ENCODE data around the gene DGKG.

DGKG gene

GRCh38 chr3:186367631-186368030 is 5.6 kb upstream of the DGKG start:
- DNase-seq, result no peak

DNA sequence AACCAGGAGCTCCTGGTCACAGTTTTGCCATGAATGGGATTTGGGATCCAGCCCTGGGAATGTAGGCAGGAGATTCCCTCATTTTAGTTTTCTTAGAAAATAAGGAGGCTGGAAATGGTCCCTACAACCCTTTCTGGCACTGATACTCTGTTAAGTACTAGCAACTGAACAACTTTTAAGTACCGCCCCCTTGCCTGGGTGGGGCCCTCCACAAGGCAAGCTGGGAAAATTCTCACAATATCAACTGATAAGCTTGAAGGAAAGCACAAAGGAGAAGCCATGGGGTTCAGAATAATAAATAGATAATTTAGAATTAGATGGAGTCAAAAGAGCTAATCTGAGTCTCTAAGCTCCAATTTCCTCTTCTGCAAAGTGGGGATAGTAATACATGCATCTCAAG is 4.2 kb upstream of the DGKG start:
- DNase-seq, result no peak

- DNase-seq, result peak; percentile 70
Measured at GRCh38 chr3:186365202-186365974, 3.4 kb upstream of the DGKG start.

GRCh38 chr3:186362988-186363387 is 954 bp upstream of the DGKG start:
- DNase-seq, result no peak

GRCh38 chr3:186362537-186362842 is 456 bp upstream of the DGKG start:
- DNase-seq, result no peak

DNA sequence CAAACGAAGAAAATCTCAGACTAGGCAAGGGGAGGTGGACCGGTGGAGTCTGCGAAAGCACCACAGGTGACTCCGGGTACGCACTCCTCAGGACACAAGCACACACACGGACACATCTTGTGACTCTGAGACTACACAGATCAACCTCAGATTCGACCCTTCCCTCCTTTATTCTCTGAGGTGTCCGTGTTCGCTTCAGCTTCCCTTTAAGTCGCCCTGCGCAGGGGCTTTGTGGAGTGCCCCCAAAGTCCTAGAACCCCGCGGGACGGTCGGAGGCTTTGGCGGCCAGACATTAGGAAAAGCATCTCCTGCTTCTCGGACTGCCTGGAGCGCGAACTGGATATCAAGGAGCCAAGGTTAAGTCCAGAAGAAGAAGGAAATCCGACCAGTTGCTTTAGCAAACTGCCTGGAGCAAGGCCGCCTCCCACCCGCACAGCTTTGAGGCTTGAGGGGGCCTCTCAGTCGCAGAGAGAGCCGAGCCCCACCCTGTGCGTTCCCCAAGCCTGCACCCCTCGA is 730 bp downstream of the DGKG start:
- DNase-seq, result no peak

DNA sequence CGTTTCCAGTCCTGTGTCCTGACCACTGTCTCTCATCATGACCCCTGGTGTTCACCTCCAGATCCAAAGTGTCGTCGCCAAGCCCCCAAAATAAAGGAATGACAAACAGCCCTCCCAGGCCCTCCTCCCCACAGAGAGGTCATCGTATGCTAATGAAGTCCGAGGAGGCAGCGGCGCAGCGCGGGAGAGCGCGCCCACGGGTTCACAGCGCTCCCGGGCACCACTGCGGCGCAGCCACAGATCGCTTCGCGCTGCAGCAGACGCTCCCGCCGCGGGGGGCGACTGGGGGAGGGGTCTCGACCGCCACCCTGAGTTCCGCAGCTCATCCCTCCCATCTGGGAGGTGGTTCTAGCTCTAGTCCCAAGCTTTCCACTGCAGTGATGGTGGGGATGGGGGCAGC is 1.3 kb downstream of the DGKG start:
- DNase-seq, result peak; percentile 25

DNA sequence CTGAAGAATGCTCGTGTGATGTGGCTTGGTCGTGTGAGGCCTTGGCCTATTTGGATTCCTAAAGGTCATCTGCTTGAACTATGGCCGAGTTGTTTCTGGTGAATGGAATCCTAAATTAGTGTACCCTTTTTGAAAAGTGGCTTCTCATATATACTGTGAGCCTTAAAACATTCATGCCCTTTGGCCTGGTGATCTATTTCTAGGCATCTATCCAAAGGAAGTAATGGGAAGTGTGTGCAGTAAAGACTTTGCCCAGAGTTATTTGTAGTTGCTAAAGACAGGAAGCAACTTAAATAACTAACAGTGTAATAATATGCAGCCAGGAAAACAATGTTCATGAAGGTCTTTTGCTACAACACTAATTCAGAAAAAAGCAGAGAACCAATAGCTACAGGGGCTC is 3.0 kb downstream of the DGKG start:
- DNase-seq, result no peak

GRCh38 chr3:186356152-186356551 is 5.9 kb downstream of the DGKG start:
- DNase-seq, result no peak

DNA sequence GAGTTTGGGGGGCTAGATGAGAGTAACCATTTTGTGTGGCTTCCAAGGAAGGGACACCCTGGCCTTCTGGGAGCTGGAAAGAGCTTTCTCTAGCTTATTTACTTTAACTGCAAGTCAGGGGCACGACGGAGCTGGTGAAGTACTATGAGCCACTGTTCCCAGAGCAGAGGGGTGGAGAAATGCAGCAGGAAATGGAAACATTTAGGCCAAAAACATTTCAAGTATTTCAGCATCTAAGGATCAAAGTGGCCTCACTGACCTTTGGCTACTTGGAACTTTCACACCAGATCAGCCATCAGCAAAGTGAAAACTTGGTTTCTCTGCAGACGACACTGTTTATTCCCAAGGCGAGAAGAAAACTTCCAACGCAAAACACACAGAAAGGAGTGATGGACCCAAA is 7.9 kb downstream of the DGKG start:
- no peak for DNase-seq

- no peak for DNase-seq
Measured at GRCh38 chr3:186352369-186352768, 9.7 kb downstream of the DGKG start.

DNA sequence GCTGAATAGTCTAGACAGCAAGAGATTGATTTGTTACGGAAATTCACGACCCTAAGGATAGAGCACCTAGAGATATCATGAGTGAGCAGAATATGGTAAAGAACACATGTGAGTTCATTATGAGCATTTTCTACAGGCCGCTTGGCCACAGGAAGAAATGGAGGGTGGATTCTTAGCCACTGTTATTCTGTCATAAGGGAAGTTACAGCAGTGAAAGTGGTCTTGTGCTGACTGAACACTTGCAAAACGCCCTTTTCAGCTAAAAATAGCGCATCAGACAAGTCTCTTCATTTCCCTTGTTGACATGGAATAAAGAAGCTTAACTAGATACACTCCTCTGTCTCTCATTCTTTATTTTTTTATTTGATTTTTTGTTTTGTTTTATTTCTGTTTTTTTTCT is 19.8 kb downstream of the DGKG start:
- peak; percentile 92 for DNase-seq

GRCh38 chr3:186340204-186340603 is 21.8 kb downstream of the DGKG start:
- DNase-seq, result no peak

- no peak for DNase-seq
Measured at GRCh38 chr3:186339180-186339918, 22.7 kb downstream of the DGKG start.

DNA sequence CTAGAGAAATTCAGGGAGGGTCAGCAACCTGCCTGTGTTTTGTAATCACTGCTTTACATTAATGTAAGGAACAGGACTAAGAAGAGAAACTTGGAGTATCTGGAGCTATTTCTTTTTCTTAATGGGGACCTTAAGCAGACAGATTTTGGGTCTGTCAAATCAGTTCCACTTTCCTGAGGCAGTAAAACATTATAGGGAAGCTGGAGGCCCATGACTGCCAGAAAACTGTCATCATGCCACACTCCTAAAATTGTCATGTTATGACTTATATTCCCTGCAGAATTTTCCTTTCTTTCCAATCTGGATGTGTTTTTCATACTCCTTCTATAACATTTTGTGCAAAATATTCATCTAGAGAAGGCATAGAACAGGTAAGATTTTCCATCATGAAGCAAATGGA is 28.8 kb downstream of the DGKG start:
- peak; percentile 51 for DNase-seq

- DNase-seq, result peak; percentile 67
Measured at GRCh38 chr3:186330772-186331460, 31.1 kb downstream of the DGKG start.

GRCh38 chr3:186329589-186329988 is 32.4 kb downstream of the DGKG start:
- no peak for DNase-seq

DNA sequence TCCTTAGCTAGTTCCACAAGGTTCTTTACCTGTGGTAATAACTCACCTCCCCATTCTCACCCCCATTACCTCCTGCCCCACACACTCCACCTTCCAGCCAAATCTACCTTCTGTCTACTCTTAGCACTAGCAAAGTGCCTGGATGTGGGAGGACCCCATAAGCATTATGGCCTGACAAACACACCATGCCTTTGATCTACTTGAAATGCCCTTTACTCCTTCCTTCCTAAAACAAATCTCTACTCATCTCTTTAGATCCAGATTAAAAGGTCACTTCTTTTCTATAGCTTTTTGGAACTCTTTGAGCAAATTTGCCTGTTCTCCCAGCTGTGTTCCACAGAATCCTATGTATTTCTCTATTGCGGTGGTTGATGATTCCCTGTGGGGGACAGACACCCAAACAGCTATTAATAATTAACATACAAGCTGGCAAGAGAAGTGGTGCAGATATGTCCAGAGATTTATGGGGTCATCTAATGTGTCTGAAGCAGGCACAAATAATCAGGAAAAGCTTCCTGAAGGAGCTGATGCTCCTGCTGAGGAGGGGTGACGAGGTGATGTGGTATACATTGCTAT is 34.0 kb downstream of the DGKG start:
- no peak for DNase-seq

- DNase-seq, result no peak
Measured at GRCh38 chr3:186322761-186323160, 39.3 kb downstream of the DGKG start.

GRCh38 chr3:186321746-186322145 is 40.3 kb downstream of the DGKG start:
- no peak for DNase-seq

- DNase-seq, result no peak
Measured at GRCh38 chr3:186320862-186321568, 41.0 kb downstream of the DGKG start.

- DNase-seq, result no peak
Measured at GRCh38 chr3:186319945-186320344, 42.1 kb downstream of the DGKG start.

GRCh38 chr3:186318135-186318534 is 43.9 kb downstream of the DGKG start:
- DNase-seq, result no peak
